DND-41 (cell line): ENCODE results near the gene ASIC2.

Experiments
- EZH2 ChIP-seq: IDR thresholded peaks from 3 replicates; pipeline ENCODE4 v1.6.1; 2012; ENCODE audit warnings: borderline replicate concordance, low read depth, mild to moderate bottlenecking, moderate library complexity, low read length, inconsistent platforms; ENCODE audit not compliant: severe bottlenecking
- TF ChIP-seq, protein P1 (sequence below): IDR thresholded peaks from 2 replicates; pipeline ENCODE4 v1.5.1; 2012; ENCODE audit warnings: borderline replicate concordance, low read length, moderate library complexity, mild to moderate bottlenecking; ENCODE audit not compliant: poor library complexity, severe bottlenecking; ENCODE audit errors: extremely low read depth

DNA sequence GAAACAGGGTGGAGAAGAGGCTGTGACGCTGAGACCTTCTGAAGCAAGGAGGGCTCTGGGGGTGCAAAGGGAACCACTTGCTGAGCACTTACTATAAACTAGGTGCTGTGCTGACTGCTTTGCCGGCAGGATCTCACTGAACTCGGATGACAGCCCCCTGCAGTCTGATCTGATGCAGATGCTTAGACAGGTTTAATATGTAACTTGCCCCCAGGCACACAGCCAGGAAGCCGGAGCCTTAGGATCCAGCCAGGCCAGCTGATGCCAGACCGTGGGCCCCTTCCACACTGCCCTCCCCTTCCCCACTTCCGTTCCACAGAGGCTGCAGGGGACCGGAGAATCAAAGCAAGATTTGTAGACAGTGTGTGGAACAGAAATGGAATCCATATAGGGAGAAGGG is 278.3 kb downstream of the ASIC2 start:
- TF ChIP-seq, protein P1, sequence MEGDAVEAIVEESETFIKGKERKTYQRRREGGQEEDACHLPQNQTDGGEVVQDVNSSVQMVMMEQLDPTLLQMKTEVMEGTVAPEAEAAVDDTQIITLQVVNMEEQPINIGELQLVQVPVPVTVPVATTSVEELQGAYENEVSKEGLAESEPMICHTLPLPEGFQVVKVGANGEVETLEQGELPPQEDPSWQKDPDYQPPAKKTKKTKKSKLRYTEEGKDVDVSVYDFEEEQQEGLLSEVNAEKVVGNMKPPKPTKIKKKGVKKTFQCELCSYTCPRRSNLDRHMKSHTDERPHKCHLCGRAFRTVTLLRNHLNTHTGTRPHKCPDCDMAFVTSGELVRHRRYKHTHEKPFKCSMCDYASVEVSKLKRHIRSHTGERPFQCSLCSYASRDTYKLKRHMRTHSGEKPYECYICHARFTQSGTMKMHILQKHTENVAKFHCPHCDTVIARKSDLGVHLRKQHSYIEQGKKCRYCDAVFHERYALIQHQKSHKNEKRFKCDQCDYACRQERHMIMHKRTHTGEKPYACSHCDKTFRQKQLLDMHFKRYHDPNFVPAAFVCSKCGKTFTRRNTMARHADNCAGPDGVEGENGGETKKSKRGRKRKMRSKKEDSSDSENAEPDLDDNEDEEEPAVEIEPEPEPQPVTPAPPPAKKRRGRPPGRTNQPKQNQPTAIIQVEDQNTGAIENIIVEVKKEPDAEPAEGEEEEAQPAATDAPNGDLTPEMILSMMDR: no peak
- no peak for TF ChIP-seq EZH2
